GM18873 (cell line): Measurements from ENCODE around the gene MAN2B1.
A peak's percentile ranks its signal among the peaks of the same experiment; 100 is the strongest.
"Not testable (repeated sequence)": the region's sequence is repeated elsewhere in the genome, so short reads cannot be mapped to it uniquely, and the experiment has no call there.

ENCODE experiments used
- ATAC-seq: cut with Tn5 transposase; IDR thresholded peaks from one replicate; pipeline ENCODE4 v1.9.1; 2021; ENCODE audit warnings: mild to moderate bottlenecking, moderate library complexity, moderate number of reproducible peaks; ENCODE audit not compliant: unreplicated experiment, low FRiP score

Gene MAN2B1

DNA sequence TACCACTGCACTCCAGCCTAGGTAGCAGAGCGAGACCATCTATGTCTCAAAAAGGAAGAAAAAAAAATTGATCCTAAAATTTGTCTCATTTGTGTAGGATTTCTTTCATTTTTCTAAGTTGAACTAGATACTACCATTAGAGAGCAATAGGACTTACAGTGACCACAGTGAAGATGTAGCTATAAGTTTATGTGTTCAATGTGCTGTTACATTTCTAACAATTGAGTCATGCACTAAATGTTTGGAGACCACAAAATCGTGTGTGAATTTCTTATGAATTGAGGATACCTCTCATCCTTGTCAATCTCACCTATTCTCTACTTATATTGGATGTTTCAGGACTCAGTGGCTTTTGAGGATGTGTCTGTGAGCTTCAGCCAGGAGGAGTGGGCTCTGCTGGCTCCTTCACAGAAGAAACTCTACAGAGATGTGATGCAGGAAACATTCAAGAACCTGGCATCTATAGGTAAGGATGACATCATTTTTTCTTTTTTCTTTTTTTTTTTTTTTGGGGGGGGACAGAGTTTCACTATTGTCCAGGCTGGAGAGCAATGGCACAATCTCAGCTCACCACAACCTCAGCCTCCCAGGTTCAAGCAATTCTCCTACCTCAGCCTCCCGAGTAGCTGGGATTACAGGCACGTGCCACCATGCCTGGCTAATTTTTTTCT lies 43.0 kb downstream of the MAN2B1 start:
- ATAC-seq: no peak

DNA sequence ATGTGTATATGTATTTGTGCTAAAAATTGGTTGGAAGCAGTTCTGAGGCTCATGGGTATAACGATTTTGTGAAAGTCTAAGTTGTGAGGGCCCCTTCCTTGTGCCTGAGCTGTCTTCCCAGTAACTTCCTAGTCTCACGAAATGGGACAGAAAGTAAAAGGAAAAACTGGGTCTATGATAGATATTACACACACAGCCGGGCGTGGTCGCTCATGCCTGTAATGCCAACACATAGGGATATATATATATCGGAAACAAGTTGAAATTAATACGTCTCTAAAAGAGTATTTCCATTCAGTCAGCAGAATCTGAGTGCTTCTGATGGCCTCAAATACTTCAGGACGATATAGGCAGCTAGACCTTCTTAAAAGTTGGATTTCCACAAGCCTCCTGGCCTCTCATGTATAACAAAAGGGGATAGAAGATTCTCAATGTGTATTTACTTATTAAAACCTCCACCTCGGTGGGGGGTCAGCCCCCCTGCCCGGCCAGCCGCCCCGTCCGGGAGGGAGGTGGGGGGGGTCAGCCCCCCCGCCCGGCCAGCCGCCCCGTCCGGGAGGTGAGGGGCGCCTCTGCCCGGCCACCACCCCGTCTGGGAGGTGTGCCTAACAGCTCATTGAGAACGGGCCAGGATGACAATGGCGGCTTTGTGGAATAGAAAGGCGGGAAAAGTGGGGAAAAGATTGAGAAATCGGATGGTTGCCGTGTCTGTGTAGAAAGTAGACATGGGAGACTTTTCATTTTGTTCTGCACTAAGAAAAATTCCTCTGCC lies 45.1 kb downstream of the MAN2B1 start:
- ATAC-seq: not testable (repeated sequence)

DNA sequence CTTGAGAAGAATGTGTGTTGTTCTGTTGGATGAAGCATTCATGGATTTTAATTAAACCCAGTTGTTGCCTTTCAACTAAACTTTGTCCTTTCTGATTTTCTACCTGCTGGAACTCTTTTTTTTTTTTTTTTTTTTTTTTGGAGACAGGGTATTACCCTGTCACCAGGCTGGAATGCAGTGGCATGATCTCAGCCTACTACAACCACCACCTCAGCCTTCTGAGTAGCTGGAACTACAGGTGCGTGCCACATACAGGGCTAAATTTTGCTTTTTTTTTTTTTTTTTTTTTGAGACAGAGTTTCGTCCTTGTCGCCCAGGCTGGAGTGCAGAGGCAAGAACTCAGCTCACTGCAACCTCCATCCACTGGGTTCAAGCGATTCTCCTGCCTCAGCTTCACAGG lies 48.9 kb downstream of the MAN2B1 start:
- ATAC-seq: no peak

DNA sequence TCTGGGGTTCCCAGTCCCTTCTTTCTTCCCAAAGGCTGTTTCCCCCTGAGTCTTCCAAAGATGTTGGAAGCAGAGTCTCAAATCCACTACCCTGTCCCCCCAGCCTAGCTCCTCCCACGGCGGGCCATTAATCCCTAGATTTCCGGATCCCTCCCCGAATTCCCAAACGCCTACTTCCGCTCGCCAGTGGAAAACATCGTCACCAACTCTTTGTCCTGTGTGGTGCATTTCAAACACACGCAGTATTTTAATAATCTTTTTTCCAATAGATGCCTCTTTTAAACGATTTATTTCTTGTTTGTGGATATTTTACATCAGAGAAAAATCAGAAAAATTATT lies 55.2 kb downstream of the MAN2B1 start:
- no peak for ATAC-seq

DNA sequence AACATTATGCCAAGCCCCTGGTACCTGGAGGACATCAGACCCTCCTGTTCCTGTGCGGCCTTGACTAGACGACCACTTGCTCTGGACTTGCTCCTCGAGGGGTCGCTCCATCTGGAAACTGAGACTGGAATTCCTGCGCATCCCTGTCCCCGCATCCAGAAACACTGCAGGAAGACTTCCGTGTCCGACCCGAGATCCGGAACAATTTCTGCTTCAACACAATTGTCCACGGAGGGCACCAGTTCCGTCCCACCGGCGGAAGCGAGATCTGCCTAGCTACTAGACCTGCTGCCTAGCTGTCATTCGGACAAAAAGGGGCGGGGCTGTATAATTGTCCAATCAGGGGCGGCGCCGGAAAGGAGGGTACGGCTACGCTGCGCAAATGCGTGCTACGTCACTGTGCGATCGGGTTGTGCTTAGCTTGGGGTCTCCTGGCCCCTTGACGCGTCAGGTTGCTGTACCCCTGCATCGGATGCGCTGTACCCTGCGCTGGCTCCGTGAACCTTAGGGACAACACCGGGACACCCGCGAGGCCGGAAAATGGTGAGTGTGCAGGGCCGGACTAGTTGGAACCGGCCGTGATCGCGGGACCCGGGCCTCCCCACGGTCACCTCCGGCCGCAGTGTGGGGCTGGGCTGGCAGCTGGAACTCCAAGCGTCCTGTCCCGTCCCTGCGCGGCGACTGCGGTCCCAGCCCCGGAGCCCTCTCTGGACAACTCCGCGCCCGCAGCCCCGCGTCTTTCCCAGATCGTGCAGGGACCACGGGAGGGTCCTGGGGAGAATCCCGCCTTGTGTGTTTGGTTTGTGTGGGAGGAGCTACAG lies 55.8 kb downstream of the MAN2B1 start, which contains the start of the genes ZNF490 and ZNF791:
ZNF490 (minus strand) TSS at position 274 of the 821 bp plus-strand sequence; CDS start at position 141, 133 bp downstream.
ZNF791 (plus strand) TSS at position 381 of the 821 bp plus-strand sequence; CDS start at position 541, 160 bp downstream.
- ATAC-seq: peak; percentile 62

DNA sequence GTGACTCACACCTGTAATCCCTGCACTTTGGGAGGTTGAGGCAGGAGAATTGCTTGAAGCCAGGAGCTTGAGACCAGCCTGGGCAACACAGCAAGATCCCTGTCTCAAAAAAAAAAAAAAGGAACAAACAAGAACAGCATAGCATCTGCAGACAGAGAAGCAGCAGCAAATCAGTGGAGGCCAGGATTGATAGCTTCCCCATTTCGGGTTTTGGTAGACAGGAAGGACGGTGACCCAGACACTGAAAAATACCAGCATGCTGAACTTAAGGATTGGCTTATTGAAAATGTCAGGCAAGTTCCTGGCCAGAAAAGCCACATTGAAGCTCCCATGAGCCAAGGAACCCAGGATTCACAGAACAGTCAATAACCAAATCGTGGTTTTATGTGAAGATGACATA lies 58.9 kb downstream of the MAN2B1 start:
- ATAC-seq: no peak

DNA sequence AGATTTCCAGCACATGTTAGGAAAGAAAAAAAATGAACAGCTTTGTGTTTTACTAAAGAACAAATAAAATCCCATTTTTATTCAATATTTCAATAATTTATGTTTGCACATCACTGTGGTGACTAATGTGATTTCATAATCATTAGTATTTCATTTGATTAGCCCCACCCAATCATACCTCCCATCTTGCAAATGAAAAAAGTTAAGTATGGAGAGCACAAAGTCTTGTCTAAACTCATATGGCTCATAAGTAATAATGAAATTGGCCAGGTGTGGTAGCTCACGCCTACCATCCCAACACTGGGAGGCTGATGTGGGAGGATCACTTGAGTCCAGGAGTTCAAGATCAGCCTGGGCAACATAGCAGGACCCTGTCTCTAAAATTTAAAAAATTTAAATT lies 59.7 kb downstream of the MAN2B1 start:
- no peak for ATAC-seq

DNA sequence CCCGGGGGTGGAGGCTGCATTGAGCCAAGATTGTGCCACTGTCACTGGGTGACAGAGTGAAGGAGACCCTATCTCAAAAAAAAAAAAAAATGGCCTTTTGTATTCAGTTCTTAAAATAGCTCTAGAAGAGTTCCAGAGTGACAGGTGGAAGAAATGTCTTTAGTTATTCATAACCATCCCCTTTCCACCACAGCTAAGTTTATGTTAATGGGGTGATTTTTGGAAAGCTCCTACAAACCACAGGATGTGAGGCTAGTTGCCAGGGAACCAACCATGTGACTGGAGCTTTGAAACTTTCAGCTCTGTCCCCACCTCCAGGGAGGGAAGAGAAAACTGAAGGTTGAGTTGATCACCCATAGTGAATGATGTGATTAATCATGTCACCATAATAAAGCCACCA lies 62.8 kb downstream of the MAN2B1 start:
- ATAC-seq: no peak

DNA sequence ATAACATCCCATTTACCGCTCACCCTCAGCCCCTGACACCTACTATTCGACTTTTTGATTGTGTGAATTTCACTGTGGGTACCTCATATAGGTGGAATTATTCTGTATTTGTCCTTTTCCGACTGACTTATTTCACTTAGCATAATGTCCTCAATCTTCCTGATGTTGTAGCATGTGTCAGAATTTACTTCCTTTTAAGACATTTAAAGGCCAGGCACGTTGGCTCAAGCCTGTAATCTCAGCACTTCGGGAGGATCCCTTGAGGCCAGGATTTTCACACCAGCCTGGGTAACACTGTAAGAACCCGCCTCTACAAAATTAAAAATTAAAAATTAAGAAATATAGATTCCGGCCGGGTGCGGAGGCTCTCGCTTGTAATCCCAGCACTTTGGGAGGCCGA lies 68.9 kb downstream of the MAN2B1 start:
- no peak for ATAC-seq

DNA sequence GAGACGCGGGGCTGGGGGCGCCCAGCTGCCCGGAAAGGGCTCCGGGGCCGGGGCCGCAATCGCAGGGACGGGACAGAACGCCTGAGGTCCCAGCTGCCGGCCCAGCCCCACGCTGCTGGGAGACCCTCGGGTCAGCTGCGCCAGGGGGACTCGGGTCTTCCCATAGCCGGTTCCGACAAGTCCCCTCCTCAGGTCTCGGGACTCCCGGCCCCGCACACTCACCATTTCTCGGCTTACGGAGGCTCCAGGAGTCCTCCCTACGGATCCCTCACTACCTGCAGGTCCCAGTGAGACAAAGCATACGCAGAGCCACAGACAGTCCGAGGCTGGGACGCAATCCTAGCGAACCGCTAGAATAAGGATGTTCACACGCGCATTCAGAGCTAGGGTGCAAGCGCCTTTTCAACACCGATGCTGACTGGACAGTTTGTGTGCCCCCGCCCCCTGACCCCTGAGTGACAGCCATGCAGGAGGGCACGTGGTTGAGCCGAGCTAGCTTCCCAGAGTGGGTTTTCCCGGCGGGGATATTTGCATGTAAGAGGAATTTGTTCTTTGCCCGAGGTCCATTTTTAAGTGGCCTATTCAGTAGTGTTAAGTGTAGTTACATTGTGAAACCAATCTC lies 69.5 kb downstream of the MAN2B1 start:
- no peak for ATAC-seq
